Measurements from ENCODE around the gene ZNF496.
"Not testable (repeated sequence)": the region's sequence is repeated elsewhere in the genome, so short reads cannot be mapped to it uniquely, and the experiment has no call there.

ZNF496 gene

DNA sequence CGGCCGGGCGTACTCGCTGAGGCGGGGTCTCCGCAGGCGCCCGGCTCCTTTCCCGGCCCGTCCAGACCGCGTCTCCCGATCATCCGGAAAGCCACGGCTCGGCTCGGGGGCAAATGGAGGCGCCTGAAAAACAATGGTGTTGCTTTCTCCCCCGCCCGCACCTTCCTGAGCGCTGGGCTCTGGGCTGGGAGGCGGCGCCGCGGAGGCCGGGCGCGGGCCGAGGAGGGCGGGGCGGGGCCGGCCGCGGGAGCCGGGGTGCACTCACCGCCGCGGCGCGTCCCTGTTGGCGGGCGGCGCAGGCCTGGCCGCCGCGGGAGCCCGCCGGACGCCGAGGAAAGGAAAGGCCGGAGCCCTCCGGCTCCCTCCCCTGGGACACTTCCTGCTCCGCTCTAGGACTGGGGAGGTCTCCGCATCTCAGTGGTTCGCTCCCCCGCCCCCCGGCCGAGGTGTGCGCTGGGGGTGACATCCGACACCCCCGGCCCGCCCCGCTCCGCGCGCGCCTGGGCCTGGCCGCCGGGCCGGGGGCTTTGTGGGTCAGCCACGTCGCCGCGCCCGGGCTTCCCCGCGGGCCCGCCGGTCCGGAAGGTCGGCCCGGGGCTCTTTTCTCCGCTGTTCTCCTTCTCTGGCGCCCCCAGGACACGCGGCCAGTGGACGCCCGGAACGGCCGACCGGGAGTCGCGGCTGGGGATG lies at the start of gene ZNF496:
Gene ZNF496, minus strand, starts transcription at position 343 of the 690 bp plus-strand sequence. CDS start 2,289 bp downstream, outside the sequence.
- Histone ChIP-seq H3K4me1 (ENCODE audit: control insufficient read depth in 5 of 5, insufficient read depth in 5 of 5, low read length in 5 of 5) (peaks cover 5 to 42% (median 28%) of the 10 kb centered on the region in 5 donors), H3K36me3 (ENCODE audit: control insufficient read depth in 5 of 5, insufficient read depth in 5 of 5, low read length in 5 of 5) (peaks cover 0 to 24% (median 15%) of the 10 kb centered on the region in 5 donors), H3K9me3 (ENCODE audit: control insufficient read depth in 5 of 5, low read length in 5 of 5) (no peaks in the 10 kb centered on the region), H3K27me3 (ENCODE audit: control insufficient read depth in 5 of 5, insufficient read depth in 4 of 5, low read length in 5 of 5) (no peaks in the 10 kb centered on the region), H3K4me3 (ENCODE audit: low read depth in 1 of 5, low read length in 5 of 5) (peak within 1 kb of the TSS; percentile 54 to 88 (median 78)), H3K9ac (ENCODE audit: low read length in 5 of 5) (peak within 1 kb of the TSS; percentile 26 to 89 (median 83)), H3K27ac (ENCODE audit: low read depth, low read length) (peak within 1 kb of the TSS; percentile 54)

DNA sequence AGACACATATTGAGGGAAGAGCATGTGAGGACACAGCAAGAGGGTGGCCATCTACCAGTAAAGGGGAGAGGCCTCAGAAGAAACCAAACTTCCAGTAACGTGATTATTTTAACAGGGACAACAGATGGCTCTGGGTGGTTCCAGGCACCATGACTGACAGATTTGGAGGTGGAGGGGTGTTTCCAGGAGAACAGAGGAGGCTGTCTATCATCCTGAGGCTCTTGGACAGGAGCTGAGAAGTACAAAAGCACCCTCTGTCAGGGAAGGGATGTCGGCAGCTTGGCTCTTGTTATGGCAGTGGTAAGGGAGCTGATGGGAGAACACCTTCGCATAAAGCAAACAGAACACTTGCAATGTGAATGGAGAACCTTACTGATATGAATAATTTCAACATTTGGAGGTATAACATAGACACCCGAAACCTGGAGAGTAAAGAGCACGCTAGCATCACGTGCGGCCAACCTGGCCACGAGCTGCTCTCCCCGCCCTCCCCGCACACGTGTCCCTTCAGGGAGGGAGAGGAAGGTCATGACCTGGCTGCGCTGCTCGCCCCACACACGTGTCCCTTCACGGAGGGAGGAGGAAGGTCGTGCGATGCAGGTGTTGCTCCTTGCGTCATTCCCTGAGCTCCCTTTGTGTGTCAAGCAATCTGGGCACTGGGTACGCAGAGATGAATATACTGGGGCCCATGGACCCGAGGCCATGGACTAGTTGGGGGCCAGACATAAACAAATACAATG lies 46.8 kb upstream of the ZNF496 start:
- Histone ChIP-seq H3K4me3 (ENCODE audit: low read depth in 1 of 5, low read length in 5 of 5) (no peak overlapping the region), H3K27me3 (ENCODE audit: control insufficient read depth in 5 of 5, insufficient read depth in 4 of 5, low read length in 5 of 5) (peaks cover 0 to 4% (median 0%) of the 10 kb centered on the region in 5 donors), H3K27ac (ENCODE audit: low read depth, low read length) (no peak overlapping the region), H3K36me3 (ENCODE audit: control insufficient read depth in 5 of 5, insufficient read depth in 5 of 5, low read length in 5 of 5) (no peaks in the 10 kb centered on the region), H3K9ac (ENCODE audit: low read length in 5 of 5) (no peak overlapping the region), H3K9me3 (ENCODE audit: control insufficient read depth in 5 of 5, low read length in 5 of 5) (peaks cover 0 to 6% (median 0%) of the 10 kb centered on the region in 5 donors), H3K4me1 (ENCODE audit: control insufficient read depth in 5 of 5, insufficient read depth in 5 of 5, low read length in 5 of 5) (peaks cover 0 to 4% (median 3%) of the 10 kb centered on the region in 5 donors)

DNA sequence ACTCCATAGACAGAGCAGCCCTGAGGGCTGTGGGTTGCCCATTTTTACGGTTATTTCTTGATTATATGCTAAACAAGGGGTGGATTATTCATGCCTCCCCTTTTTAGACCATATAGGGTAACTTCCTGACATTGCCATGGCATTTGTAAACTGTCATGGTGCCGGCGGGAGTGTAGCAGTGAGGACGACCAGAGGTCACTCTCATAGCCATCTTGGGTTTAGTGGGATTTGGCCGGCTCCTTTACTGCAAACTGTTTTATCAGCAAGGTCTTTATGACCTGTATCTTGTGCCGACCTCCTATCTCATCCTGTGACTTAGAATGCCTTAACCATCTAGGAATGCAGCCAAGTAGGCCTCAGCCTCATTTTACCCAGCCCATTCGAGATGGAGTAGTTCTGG lies 46.0 kb upstream of the ZNF496 start:
- not testable (repeated sequence) for H3K4me3 ChIP-seq (ENCODE audit: low read depth in 1 of 5, low read length in 5 of 5); H3K36me3 ChIP-seq (ENCODE audit: control insufficient read depth in 5 of 5, insufficient read depth in 5 of 5, low read length in 5 of 5); H3K27ac ChIP-seq (ENCODE audit: low read depth, low read length); H3K4me1 ChIP-seq (ENCODE audit: control insufficient read depth in 5 of 5, insufficient read depth in 5 of 5, low read length in 5 of 5); H3K27me3 ChIP-seq (ENCODE audit: control insufficient read depth in 5 of 5, insufficient read depth in 4 of 5, low read length in 5 of 5); H3K9ac ChIP-seq (ENCODE audit: low read length in 5 of 5); H3K9me3 ChIP-seq (ENCODE audit: control insufficient read depth in 5 of 5, low read length in 5 of 5)

DNA sequence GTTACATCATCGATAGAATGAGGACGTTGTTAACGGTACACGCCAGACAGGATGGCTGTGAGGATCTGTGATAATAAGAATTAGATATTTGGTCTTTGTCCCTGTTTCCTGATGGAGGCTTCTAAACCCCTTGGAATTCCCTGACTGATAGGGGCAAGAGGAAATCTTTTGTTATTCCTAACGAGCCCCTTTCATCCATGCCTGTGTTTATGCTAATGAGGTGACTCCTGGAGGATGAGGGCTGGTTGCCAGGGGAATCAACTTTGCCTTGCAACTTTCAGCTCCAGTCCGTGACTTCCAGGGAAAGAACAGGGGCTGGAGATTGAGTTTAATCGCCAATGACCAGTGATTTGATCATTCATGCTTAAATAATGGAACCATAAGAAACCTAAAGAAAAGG lies 45.0 kb upstream of the ZNF496 start:
- Histone ChIP-seq H3K36me3 (ENCODE audit: control insufficient read depth in 5 of 5, insufficient read depth in 5 of 5, low read length in 5 of 5) (no peaks in the 10 kb centered on the region), H3K27me3 (ENCODE audit: control insufficient read depth in 5 of 5, insufficient read depth in 4 of 5, low read length in 5 of 5) (peaks cover 0 to 4% (median 0%) of the 10 kb centered on the region in 5 donors), H3K9ac (ENCODE audit: low read length in 5 of 5) (no peak overlapping the region), H3K4me1 (ENCODE audit: control insufficient read depth in 5 of 5, insufficient read depth in 5 of 5, low read length in 5 of 5) (peaks cover 0 to 9% (median 7%) of the 10 kb centered on the region in 5 donors), H3K9me3 (ENCODE audit: control insufficient read depth in 5 of 5, low read length in 5 of 5) (peaks cover 0 to 6% (median 0%) of the 10 kb centered on the region in 5 donors), H3K27ac (ENCODE audit: low read depth, low read length) (no peak overlapping the region), H3K4me3 (ENCODE audit: low read depth in 1 of 5, low read length in 5 of 5) (no peak overlapping the region)

DNA sequence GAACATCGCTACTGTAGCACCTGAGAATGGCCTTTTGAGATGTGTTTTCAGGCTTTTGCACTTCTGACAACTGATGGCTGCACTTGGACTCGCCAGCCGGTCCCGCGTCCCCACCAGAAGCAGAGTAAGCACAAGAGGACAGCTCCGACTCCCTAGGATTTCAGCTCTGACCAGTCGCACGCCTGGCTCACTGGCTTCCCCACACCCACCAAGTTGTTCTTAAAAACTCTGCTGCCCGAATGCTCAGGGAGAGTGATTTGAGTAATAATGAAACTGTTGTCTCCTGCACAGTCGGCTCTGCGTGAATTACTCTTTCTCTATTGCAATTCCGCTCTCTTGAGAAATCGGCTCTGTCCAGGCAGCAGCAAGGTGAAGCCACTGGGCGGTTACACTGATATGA lies 44.1 kb upstream of the ZNF496 start:
- Histone ChIP-seq H3K27me3 (ENCODE audit: control insufficient read depth in 5 of 5, insufficient read depth in 4 of 5, low read length in 5 of 5) (peaks cover 0 to 4% (median 0%) of the 10 kb centered on the region in 5 donors), H3K9ac (ENCODE audit: low read length in 5 of 5) (no peak overlapping the region), H3K9me3 (ENCODE audit: control insufficient read depth in 5 of 5, low read length in 5 of 5) (peaks cover 0 to 6% (median 0%) of the 10 kb centered on the region in 5 donors), H3K4me1 (ENCODE audit: control insufficient read depth in 5 of 5, insufficient read depth in 5 of 5, low read length in 5 of 5) (peaks cover 0 to 9% (median 7%) of the 10 kb centered on the region in 5 donors), H3K36me3 (ENCODE audit: control insufficient read depth in 5 of 5, insufficient read depth in 5 of 5, low read length in 5 of 5) (no peaks in the 10 kb centered on the region), H3K27ac (ENCODE audit: low read depth, low read length) (no peak overlapping the region), H3K4me3 (ENCODE audit: low read depth in 1 of 5, low read length in 5 of 5) (no peak overlapping the region)

DNA sequence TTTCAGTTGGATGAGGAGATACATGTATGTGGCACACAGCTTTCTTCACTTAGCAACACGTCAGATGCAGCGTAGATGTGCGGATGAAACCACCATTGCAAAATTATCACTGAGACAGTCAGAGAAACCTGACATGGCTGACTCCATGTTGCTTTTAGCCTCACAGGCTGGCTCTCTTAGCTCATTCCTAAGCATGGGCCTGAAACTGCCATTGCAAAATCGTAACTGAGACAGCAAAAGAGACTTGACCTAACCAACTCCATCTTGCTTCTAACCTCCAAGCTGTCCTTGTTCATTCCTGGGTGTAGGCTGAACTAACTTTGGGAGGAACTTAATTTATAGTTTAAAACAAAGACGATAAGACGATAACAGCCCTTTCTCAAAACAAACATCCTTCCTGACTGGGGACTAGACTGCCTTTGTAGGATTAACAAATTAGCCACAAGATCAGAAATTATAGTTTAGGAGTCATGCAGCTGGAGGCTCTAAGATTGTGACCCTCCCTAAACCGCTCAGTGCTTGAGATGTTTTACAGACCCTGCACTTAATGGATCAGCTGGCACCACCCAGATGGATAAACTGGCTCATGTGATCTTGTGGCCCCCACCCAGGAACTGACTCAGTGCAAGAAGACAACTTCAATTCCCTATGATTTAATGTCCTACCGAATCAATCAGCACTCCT lies 43.1 kb upstream of the ZNF496 start:
- H3K9ac ChIP-seq (ENCODE audit: low read length in 5 of 5); H3K9me3 ChIP-seq (ENCODE audit: control insufficient read depth in 5 of 5, low read length in 5 of 5); H3K4me1 ChIP-seq (ENCODE audit: control insufficient read depth in 5 of 5, insufficient read depth in 5 of 5, low read length in 5 of 5); H3K4me3 ChIP-seq (ENCODE audit: low read depth in 1 of 5, low read length in 5 of 5); H3K27me3 ChIP-seq (ENCODE audit: control insufficient read depth in 5 of 5, insufficient read depth in 4 of 5, low read length in 5 of 5); H3K27ac ChIP-seq (ENCODE audit: low read depth, low read length); H3K36me3 ChIP-seq (ENCODE audit: control insufficient read depth in 5 of 5, insufficient read depth in 5 of 5, low read length in 5 of 5): not testable (repeated sequence)

DNA sequence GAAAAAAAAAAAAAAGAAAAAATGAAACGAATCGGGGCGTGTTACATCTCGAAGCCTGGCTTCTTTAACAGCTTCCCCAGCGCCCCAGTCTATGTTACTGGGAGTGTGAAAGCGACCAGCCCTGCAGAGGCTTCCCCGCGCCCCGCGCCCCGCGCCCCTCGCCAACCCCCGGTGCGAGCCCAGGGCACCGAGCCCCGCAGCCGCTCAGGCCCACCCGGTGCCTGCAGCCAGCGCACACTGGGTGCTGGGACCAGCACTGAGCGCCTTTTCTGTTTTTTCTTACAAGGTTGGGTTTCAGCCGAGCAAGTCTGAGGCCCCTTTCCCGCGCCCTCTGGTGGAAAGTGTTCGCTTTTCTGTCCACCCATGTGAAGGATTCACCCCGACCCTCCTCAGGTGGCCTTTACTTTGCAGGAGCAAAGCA lies 42.1 kb upstream of the ZNF496 start:
- Histone ChIP-seq H3K4me1 (ENCODE audit: control insufficient read depth in 5 of 5, insufficient read depth in 5 of 5, low read length in 5 of 5) (peaks cover 0 to 9% (median 7%) of the 10 kb centered on the region in 5 donors), H3K9ac (ENCODE audit: low read length in 5 of 5) (no peak overlapping the region), H3K27ac (ENCODE audit: low read depth, low read length) (no peak overlapping the region), H3K27me3 (ENCODE audit: control insufficient read depth in 5 of 5, insufficient read depth in 4 of 5, low read length in 5 of 5) (peaks cover 0 to 4% (median 0%) of the 10 kb centered on the region in 5 donors), H3K4me3 (ENCODE audit: low read depth in 1 of 5, low read length in 5 of 5) (peak overlapping the region in 4 of 5 donors; percentile 27 to 63 (median 46)), H3K9me3 (ENCODE audit: control insufficient read depth in 5 of 5, low read length in 5 of 5) (no peaks in the 10 kb centered on the region), H3K36me3 (ENCODE audit: control insufficient read depth in 5 of 5, insufficient read depth in 5 of 5, low read length in 5 of 5) (no peaks in the 10 kb centered on the region)

DNA sequence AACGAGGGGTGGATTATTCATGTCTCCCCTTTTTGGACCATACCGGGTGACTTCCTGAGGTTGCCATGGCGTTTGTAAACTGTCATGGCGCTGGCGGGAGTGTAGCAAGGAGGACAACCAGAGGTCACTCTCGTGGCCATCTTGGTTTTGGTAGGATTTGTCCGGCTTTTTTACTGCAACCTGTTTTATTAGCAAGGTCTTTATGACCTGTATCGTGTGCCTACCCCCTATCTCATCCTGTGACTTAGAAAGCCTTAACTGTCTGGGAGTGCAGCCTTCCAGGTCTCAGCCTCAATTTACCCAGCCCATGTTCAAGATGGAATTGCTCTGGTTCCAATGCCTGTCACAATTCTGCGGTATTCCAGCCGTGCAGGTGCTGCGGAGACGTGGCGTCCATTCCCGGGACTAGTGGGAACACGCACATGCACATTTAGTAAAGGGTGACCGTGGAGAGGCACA lies 40.2 kb upstream of the ZNF496 start:
- Histone ChIP-seq H3K27me3 (ENCODE audit: control insufficient read depth in 5 of 5, insufficient read depth in 4 of 5, low read length in 5 of 5) (peaks cover 0 to 4% (median 0%) of the 10 kb centered on the region in 5 donors), H3K36me3 (ENCODE audit: control insufficient read depth in 5 of 5, insufficient read depth in 5 of 5, low read length in 5 of 5) (no peaks in the 10 kb centered on the region), H3K9ac (ENCODE audit: low read length in 5 of 5) (no peak overlapping the region), H3K27ac (ENCODE audit: low read depth, low read length) (no peak overlapping the region), H3K4me3 (ENCODE audit: low read depth in 1 of 5, low read length in 5 of 5) (no peak overlapping the region), H3K4me1 (ENCODE audit: control insufficient read depth in 5 of 5, insufficient read depth in 5 of 5, low read length in 5 of 5) (peaks cover 0 to 9% (median 7%) of the 10 kb centered on the region in 5 donors), H3K9me3 (ENCODE audit: control insufficient read depth in 5 of 5, low read length in 5 of 5) (no peaks in the 10 kb centered on the region)

DNA sequence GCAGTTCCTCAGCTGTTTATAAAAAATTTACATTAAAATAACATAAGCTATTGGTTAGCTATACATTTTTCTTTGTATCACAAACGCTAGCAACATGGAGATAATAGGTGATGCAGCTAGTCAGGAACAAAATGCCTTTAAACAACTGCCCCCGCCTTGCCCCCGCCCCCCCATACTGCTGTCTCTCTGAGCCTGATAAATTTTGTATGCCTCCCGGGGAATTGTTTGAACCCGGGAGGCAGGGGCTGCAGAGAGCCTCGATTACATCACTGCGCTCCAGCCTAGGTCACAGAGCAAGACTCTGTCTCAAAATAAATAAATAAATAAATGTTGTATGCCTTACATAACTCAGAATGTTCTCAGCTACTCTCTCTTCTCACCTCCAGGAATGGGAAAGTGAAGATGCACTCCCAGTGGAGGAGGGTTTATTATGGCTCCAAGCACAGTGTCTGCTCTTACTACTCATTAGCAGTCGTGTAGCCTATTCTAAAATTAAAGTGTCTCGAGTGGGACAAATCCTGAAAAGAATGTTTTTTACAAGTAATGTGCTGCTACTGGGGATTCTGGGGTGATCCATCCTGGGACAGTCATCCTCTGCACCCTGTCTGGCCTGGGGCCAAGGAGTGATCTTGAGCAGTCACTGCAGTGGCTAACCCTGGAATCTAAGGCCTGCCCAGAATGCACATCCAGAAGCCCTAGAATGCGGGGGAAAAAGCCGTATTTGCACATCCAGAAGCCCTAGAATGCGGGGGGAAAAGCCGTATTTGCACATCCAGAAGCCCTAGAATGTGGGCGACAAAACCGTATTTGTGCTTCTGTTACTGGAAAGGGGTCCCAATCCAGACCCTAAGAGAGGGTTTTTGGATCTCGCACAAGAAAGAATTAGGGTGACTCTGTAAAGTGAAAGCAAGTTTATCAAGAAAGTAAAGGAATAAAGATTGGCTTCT lies 39.4 kb upstream of the ZNF496 start:
- no peak overlapping the region for H3K9ac ChIP-seq (ENCODE audit: low read length in 5 of 5)
- peaks cover 0 to 4% (median 0%) of the 10 kb centered on the region in 5 donors for H3K27me3 ChIP-seq (ENCODE audit: control insufficient read depth in 5 of 5, insufficient read depth in 4 of 5, low read length in 5 of 5)
- H3K9me3 ChIP-seq (ENCODE audit: control insufficient read depth in 5 of 5, low read length in 5 of 5): no peaks in the 10 kb centered on the region
- no peak overlapping the region for H3K27ac ChIP-seq (ENCODE audit: low read depth, low read length)
- H3K36me3 ChIP-seq (ENCODE audit: control insufficient read depth in 5 of 5, insufficient read depth in 5 of 5, low read length in 5 of 5): no peaks in the 10 kb centered on the region
- peaks cover 0 to 9% (median 7%) of the 10 kb centered on the region in 5 donors for H3K4me1 ChIP-seq (ENCODE audit: control insufficient read depth in 5 of 5, insufficient read depth in 5 of 5, low read length in 5 of 5)
- no peak overlapping the region for H3K4me3 ChIP-seq (ENCODE audit: low read depth in 1 of 5, low read length in 5 of 5)

Data from subcutaneous abdominal adipose tissue (tissue), 5 donors.